DMS79 treated with DMSO at 0.1 percent for 48 hours (cell line): ENCODE results near the gene GNL3L.
"Not testable (repeated sequence)": the region's sequence is repeated elsewhere in the genome, so short reads cannot be mapped to it uniquely, and the experiment has no call there.

Experiments used
- DNase-seq: peaks from one replicate; lab custom pipeline; 2025; lab: John Stamatoyannopoulos, UW

The GNL3L gene

GRCh38 chrX:54529552-54530356 lies at the start of gene GNL3L:
Gene GNL3L (plus strand): TSS chrX:54530219. CDS start chrX:54532567, 2,348 bp downstream.
- peak; percentile 85 for DNase-seq

- DNase-seq = no peak
Measured at GRCh38 chrX:54482839-54483593, 47.0 kb upstream of the GNL3L start.

GRCh38 chrX:54483946-54484345 lies 46.1 kb upstream of the GNL3L start:
- no peak for DNase-seq

- no peak for DNase-seq
Measured at GRCh38 chrX:54484666-54485065, 45.4 kb upstream of the GNL3L start.

- not testable (repeated sequence) for DNase-seq
Measured at GRCh38 chrX:54489819-54490218, 40.2 kb upstream of the GNL3L start.

- DNase-seq = no peak
Measured at GRCh38 chrX:54492340-54492739, 37.7 kb upstream of the GNL3L start.

GRCh38 chrX:54494166-54494988 lies 35.6 kb upstream of the GNL3L start:
- peak; percentile 1 for DNase-seq

- DNase-seq = no peak
Measured at GRCh38 chrX:54494989-54495813, 34.8 kb upstream of the GNL3L start.

- DNase-seq = peak; percentile 28
Measured at GRCh38 chrX:54495814-54496516, 34.1 kb upstream of the GNL3L start, which contains the start of gene FGD1. Gene FGD1 (minus strand): TSS chrX:54496234. CDS start chrX:54495432, 802 bp downstream.

- DNase-seq = no peak
Measured at GRCh38 chrX:54496517-54496852, 33.5 kb upstream of the GNL3L start.

GRCh38 chrX:54496936-54497335 lies 33.1 kb upstream of the GNL3L start:
- DNase-seq = no peak

- no peak for DNase-seq
Measured at GRCh38 chrX:54509400-54509799, 20.6 kb upstream of the GNL3L start.

- DNase-seq = no peak
Measured at GRCh38 chrX:54529151-54529550, 868 bp upstream of the GNL3L start.

GRCh38 chrX:54530357-54530900 lies 410 bp downstream of the GNL3L start:
- DNase-seq = no peak

GRCh38 chrX:54534271-54534670 lies 4.3 kb downstream of the GNL3L start:
- no peak for DNase-seq

GRCh38 chrX:54540289-54540688 lies 10.3 kb downstream of the GNL3L start:
- no peak for DNase-seq

GRCh38 chrX:54542239-54542638 lies 12.2 kb downstream of the GNL3L start:
- DNase-seq = not testable (repeated sequence)

- DNase-seq = no peak
Measured at GRCh38 chrX:54550821-54551220, 20.8 kb downstream of the GNL3L start.

GRCh38 chrX:54551801-54552200 lies 21.8 kb downstream of the GNL3L start:
- DNase-seq = no peak

- not testable (repeated sequence) for DNase-seq
Measured at GRCh38 chrX:54555006-54555405, 25.0 kb downstream of the GNL3L start.

- no peak for DNase-seq
Measured at GRCh38 chrX:54560411-54560810, 30.4 kb downstream of the GNL3L start.
